CD4-positive, alpha-beta T cell treated with Interleukin-2 at 100 ng/mL for 4 hours (primary cell): ENCODE data around the gene SSBP4.
"Not testable (repeated sequence)": the region's sequence is repeated elsewhere in the genome, so short reads cannot be mapped to it uniquely, and the experiment has no call there.

Experiments
- DNase-seq: peaks from one replicate; pipeline ENCODE4 v3.0.0-alpha.2; 2020; ENCODE audit warnings: low spot score

Gene SSBP4

DNA sequence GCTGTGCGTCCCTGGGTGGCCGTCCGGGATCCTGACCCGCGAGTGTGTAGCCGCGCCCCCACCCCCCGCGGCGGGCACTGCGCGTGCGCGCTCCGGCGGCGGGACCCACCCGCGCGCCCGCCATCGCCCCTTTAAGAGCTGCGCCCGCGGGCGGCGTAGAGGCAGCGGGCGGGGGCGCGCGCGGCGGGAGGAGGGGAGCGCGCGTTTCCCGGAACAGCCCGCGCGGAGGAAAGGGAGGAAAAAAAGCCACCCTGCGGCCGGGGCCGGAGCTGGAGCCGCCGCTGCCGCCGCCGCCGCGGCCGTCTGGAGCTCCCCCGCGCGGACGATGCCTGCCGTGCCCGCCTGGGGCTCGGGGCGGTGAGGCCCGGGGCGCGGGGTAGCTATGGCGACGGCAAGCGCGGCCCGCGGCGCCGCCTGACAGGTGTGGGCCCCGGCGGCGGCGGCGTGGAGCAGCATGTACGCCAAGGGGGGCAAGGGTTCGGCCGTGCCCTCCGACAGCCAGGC, at the start of gene SSBP4:
SSBP4 (plus strand) TSS at position 204 of the 504 bp plus-strand sequence; CDS start at position 455, 251 bp downstream.
- DNase-seq, result peak; percentile 73

DNA sequence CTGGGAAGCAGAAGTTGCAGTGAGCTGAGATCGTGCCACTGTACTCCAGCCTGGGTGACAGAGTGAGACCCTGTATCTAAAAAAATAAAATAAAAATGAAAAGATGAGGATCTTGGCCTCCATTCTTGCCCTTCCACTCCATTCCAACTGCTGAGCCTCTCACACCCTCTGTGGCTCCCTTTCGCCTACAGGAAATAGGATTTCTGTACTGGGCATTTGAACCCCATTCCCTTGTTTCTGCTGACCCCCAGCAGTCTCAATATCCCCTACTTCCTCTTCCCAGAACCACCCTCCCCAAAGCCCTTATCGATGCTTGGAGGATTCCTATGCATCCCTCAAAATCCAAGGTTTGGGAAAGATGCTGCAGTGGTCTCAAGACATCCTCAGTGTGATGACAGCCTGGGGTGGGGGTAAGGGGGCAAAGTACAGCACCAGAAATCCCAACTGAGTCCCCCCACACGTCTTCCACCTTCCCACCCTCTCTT, 45.7 kb upstream of the SSBP4 start:
- DNase-seq, result no peak

DNA sequence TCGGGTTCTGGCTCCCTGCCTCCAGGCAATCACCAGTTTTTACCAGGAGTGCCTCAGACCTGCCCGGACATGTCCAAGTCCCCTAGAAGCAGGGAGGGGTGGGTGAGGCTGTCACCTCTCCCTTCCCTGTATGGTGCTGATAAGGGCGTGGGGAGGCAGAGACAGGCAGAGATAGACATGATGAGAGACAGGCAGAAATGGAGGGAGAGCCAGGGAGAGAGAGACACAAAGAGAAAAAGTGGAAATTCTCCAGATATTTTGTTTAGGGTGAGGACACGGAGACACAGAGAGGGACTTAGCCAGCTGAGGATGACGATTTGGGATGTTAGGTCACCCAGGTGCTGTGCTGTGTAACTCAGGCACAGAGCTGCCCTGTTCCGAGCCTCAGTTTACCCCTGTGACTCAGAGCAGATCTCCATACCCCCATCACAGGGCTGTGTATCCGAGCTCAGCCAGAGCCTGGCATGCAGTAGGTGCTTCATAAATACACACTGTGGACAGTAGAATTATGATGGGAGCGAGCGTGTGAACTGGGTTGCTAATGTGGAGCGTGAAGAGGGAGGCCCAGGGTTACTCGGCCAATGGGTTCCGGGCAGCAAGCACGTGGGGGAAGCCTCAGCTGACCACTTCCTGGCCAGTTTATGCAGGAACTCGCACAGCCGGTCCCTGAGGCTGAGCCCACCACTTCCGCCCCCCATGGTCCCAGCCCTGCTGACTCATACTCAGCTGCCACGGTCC, 45.1 kb upstream of the SSBP4 start:
- DNase-seq, result peak; percentile 50

DNA sequence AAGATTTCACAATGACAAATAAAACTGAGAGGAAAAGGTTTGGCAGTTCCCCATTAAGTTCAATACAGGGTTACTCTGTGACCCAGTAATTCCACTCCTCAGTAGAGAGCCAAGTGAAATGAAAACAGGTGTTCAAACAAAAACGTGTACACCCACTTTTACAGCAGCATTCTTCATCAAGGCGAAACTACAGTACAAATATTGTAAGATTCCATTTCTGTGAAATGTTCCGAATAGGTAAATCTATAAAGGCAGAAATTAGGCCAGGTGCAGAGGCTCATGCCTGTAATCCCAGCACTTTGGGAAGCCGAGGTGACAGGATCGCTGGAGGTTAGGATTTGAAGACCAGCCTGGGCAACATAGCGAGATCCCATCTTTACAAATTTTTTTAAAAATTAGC, 42.2 kb upstream of the SSBP4 start:
- no peak for DNase-seq

DNA sequence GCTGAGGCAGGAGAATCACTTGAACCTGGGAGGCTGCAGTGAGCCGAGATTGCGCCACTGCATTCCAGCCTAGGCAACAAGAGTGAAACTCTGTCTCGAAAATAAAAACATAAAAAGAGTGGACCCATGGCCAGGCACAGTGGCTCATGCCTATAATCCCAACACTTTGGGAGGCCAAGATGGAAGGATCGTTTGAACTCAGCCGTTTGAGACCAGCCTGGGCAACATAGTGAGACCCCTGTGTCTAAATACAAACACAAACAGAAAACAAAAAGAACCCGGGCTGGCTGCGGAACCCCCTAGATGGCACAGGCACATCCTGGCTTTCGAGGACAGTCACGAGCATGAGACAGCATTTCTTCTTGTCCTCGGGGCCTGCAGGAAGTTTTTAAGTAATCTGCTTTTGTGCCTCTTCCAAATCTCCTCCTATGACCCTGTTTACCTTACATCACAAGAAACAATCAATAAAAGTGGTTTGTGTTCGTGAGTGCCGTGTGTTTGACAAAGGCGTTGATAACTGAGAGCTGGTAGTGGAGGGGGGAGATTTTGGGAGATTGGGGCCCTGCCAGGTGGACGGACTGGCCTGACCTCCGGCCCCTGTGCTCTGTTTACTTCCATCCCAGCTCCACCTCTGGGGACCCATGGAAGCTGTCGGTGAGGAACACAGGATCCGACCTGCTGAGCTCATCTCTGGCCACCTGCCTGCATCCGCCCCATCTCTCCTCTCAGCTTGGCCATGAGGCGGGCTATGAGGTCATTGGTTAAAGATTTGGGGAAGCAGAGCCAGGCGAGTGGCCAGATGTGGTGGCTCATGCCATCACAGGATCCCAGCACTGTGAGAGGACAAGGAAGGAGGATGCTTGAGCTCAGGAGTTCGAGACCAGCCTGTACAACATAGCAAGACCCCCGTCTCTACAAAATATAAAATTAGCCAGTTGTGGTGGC, 39.1 kb upstream of the SSBP4 start:
- no peak for DNase-seq

DNA sequence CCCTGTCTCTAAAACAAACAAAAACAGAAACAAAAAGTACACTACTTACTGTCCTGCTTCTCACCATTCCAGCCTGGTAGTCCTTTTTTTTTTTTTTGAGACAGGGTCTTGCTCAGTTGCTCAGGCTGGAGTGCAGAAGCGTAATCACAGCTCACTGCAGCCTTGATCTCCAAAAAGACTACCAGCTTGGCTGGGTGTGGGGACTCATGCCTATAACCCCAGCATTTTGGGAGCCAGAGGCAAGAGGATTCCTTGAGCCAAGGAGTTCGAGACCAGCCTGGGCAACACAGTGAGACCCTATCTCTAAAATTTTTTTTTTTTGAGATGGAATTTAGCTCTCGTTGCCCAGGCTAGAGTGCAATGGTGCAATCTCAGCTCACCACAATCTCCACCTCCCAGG, 38.4 kb upstream of the SSBP4 start:
- DNase-seq, result no peak

DNA sequence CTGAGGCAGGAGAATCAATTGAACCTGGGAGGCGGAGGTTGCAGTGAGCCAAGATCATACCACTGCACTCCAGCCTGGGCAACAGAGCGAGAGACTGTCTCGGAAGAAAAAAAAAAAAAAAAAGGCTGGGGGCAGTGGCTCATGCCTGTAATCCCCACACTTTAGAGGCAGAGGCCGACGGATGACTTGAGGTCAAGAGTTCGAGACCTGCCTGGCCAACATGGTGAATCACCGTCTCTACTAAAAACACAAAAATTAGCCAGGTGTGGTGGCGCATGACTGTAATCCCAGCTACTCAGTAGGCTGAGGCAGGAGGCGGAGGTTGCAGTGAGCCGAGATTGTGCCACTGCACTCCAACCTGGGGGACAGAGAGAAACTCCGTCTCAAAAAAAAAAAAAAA, 35.6 kb upstream of the SSBP4 start:
- not testable (repeated sequence) for DNase-seq

DNA sequence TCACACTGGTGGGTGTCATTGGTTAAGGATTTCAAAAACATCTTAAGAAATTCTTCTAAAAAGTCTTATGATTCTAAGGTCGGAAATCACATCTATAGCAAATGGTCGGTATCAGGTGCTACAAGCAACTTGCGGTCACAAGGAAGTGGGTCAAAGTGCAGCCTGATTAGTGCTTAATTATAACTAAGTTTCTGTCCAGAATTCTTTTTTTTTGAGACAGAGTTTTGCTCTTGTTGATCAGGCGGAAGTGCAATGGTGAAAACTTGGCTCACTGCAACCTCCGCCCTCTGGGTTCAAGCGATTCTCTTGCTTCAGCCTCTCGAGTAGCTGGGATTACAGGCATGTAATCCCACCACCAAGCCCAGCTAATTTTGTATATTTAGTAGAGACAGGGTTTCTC, 34.4 kb upstream of the SSBP4 start:
- DNase-seq, result no peak

DNA sequence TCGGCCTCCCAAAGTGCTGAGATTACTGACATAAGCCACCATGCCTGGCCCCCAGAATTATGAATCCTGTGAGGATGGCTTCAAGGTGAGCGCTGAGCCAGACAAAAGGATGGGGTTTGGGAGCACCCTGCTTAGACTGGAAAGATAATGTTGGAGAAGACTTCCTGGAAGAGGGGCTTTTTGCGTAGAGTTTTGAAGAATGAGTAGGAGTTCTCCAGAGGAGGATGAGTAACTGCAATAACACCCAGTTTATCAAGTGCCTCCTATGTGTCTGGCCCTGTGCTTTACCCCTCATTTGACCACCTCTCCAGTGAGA, 33.9 kb upstream of the SSBP4 start:
- no peak for DNase-seq

DNA sequence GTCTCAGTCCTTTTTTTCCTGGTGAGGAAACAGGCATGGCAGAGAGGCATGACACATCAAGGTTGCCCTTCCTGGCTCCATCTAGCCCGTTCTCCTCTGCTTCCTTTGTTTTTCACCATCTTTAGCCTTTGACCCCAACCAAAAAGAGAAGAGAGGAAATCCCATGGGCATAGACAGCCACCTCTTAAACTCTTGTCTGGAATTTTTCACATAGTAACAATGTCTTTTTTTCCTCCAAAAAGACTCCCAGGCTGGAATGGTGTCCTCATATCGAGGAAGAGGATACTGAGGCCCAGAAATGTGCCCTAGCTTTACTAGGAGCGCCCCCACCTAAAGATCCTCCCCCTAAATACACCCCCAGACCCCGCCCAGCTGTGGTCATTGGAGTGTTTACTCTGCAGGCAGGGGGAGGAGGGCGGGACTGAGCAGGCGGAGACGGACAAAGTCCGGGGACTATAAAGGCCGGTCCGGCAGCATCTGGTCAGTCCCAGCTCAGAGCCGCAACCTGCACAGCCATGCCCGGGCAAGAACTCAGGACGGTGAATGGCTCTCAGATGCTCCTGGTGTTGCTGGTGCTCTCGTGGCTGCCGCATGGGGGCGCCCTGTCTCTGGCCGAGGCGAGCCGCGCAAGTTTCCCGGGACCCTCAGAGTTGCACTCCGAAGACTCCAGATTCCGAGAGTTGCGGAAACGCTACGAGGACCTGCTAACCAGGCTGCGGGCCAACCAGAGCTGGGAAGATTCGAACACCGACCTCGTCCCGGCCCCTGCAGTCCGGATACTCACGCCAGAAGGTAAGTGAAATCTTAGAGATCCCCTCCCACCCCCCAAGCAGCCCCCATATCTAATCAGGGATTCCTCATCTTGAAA, 33.3 kb upstream of the SSBP4 start, which contains the start of gene GDF15:
GDF15 (plus strand) TSS at position 484 of the 868 bp plus-strand sequence; CDS start at position 516, 32 bp downstream.
- DNase-seq, result no peak

DNA sequence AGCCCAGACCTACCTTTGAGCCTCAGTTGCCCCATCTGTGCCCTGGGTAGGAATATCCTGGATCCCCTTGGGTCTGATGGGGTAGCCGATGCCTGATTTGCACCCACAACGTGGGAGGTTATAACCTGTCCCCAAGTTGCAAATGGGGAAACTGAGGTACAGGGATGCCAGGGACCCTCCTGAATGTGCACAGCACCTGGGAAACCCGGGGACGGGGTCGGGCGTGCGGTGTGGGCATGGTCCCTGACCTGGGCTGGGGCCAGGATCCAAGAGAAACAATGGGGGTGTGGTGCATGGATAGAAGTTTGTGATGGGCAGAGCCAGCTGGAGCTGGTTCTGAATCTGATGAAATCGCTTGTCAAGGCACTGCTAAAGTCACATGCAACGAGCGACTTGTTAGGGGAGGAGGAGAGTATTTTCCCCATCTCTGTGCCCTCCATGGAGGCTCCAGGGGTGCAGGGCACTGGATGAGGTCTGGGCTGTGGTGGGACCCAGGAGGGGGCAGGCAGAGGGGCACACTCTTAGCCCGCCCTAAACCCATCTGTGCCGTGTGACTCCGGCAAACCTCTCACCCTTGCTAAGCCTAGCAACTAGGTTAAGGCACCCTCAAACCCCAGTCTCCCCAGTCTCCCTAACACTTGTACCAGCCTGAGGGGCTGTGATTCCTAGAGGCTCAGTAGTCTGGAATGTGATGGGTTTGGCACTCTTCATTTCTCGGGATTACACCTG, 32.5 kb upstream of the SSBP4 start:
- DNase-seq, result no peak

DNA sequence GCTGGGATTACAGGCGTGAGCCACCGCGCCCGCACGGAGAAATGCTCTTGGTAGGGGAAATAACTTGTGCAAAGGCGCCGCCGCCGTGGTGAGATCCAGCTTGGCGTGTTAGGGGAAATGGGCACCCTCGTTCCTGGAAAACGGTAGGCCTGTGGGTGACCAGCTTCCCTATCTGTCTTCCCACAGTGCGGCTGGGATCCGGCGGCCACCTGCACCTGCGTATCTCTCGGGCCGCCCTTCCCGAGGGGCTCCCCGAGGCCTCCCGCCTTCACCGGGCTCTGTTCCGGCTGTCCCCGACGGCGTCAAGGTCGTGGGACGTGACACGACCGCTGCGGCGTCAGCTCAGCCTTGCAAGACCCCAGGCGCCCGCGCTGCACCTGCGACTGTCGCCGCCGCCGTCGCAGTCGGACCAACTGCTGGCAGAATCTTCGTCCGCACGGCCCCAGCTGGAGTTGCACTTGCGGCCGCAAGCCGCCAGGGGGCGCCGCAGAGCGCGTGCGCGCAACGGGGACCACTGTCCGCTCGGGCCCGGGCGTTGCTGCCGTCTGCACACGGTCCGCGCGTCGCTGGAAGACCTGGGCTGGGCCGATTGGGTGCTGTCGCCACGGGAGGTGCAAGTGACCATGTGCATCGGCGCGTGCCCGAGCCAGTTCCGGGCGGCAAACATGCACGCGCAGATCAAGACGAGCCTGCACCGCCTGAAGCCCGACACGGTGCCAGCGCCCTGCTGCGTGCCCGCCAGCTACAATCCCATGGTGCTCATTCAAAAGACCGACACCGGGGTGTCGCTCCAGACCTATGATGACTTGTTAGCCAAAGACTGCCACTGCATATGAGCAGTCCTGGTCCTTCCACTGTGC, 30.9 kb upstream of the SSBP4 start:
- peak; percentile 84 for DNase-seq

DNA sequence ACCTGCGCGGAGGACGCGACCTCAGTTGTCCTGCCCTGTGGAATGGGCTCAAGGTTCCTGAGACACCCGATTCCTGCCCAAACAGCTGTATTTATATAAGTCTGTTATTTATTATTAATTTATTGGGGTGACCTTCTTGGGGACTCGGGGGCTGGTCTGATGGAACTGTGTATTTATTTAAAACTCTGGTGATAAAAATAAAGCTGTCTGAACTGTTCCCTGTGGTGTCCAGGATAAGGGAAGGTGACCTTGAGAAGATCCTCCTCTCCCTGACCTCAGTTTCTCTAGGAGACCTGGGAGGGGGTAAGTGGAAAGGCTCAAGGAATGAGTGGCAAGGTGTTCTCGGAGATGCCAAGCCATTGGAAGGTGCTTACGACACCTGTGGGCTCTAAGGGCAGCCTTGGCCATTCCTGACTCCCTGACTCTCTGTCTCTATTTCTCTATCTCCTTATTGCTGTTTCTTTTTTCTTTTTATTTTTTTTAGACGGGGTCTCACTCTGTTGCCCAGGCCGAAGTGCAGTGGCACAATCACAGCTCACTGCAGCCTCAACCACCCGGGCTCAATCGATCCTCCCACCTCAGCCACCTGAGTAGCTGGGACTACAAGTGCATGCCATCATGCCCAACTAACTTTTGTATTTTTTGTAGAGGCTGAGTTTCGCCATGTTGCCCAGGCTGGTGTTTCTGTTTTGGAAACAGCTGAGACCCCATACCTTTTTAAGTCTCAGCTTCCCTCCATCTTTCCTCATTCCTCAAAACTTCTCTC, 30.1 kb upstream of the SSBP4 start:
- DNase-seq, result no peak

DNA sequence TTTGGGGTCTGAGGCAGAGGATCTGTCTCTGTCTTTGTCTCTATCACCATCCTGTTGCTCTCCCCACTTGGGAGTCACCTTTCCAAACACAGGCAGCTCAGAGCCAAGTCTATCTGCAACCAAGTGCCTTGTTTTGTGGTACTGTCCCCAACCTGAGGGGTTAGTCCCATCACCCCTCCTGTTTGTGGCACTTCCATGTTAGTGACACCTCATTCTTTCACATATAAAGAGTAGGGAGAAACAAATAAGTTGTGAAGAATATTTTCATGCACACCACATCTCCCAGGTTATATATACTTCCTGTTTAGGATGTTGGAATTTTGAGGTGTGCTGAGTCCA, 29.5 kb upstream of the SSBP4 start:
- DNase-seq, result no peak

DNA sequence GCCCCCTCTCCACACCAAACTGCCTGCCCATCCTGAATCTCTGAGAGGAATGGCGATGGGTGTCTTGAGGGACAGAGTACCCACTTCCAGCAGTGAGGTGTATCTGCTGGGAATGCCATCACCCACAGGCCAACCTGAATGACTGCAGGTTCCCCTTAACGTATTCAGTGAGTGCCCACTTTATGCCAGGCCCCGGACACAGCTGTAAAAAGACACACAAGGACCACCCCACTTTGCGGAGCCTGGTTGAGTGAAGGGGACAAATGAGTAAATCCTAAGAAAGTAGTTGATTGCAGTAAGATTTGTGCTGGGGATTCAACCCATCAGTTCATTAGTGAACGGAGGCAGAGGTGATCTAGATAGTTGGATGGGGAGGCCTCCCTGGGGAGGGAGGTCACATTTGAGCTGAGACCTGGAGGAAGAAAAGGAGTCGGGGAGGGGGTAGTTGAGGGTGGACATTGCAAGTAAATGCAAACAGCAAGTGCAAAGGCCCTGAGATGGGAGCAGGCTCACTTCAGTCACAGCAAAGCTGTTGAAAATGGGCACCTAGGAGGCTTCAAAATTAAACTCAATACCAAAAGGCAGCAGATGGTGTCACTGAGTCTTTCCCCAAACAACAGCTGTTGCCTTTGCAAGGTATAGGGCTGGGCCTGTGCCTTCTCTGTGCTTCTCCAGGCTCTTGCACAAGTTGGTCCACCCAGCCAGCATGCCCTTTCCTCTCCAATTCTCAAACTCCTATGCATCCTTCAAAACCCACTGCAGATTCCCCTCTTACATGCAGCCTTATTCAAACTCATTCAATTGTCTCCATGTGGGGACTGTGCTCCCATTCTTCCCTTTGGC, 28.9 kb upstream of the SSBP4 start:
- no peak for DNase-seq

DNA sequence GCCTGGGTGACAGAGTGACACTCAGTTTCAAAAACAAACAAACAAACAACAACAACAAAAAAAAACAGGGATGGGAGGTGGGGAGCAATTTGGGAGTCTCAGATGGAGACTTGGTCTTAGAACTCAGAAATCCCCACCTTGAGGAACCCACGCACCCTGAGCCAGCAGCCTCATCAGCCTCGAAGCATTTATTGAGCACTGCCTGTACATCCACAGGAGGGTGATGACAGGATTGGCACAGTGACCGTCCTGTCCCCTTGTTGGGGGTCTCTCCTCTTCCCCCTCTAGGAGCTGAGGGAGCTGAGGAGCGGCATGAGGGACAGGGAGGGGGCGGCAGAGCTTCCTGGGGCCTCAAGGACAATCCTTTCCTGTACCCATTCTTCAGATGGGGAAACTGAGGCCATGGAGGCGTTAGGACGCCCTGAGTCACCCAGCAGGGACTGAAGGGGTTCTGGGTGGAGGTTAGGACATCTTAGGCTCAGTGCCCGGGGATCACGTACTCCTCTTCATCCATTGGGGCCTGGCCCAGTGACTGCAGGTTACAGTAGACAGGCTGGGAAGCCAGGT, 27.6 kb upstream of the SSBP4 start:
- DNase-seq, result no peak

DNA sequence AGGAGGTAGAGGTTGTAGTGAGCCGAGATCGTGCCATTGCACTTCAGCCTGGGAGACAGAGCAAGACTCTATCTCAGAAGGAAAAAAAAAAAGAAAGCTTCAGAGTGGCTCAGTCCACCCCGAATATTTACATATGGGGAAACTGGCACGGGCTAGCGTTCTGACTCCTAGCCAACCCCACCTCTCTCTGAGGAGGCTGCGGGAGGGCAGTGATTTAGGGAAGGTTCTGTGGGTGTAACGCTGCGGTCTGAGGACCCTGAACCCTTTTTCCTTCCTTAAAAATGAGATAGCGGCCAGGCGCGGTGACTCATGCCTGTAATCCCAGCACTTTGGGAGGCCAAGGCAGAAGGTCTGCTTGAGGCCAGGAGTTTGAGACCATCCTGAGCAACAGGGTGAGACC, 26.8 kb upstream of the SSBP4 start:
- no peak for DNase-seq

DNA sequence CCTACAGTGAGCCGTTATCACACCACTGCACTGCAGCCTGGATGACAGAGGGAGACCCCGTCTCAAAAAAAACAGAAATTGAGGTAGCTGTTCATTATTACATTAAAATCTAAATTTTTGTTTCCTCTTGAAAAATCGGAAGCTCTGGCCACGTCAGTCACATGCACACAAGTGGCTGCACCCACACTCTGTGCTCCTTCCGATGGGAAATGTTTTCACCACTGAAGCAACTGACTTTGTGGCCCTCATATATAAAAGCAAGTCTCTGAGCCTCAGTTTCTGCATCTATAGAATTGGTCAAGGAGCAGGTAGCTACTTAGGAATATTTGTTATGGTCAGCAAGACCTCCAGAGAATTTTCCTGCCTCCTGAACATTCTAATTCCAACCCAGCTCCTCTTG, 26.3 kb upstream of the SSBP4 start:
- DNase-seq, result no peak
